ENCODE data around the gene IKZF4.

The IKZF4 gene

DNA sequence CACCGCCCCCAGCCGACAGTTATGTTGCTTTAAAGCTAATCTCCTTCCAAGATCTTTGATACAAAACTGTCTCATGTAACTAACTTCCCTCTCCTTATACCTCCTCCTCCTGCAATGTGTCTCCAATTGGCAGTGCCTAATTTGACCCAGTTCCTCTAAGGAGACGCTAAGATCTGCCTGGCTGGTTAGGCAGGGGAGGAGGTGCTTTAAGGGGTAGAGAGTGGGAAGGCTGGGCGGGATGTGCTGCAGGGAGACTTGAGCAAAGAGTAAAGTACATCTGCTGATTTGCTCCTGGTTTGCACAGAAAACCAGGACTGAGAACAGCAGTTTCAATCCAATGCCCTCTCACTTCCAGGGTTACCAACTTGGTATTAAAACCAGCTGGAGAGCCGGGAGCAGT, 7.4 kb upstream of the IKZF4 start:
- no peak overlapping the region for H3K4me3 ChIP-seq (ENCODE audit: control insufficient read depth, low read depth, low read length)
- no peak for DNase-seq (ENCODE audit: low read depth)
- TF ChIP-seq, protein P1, sequence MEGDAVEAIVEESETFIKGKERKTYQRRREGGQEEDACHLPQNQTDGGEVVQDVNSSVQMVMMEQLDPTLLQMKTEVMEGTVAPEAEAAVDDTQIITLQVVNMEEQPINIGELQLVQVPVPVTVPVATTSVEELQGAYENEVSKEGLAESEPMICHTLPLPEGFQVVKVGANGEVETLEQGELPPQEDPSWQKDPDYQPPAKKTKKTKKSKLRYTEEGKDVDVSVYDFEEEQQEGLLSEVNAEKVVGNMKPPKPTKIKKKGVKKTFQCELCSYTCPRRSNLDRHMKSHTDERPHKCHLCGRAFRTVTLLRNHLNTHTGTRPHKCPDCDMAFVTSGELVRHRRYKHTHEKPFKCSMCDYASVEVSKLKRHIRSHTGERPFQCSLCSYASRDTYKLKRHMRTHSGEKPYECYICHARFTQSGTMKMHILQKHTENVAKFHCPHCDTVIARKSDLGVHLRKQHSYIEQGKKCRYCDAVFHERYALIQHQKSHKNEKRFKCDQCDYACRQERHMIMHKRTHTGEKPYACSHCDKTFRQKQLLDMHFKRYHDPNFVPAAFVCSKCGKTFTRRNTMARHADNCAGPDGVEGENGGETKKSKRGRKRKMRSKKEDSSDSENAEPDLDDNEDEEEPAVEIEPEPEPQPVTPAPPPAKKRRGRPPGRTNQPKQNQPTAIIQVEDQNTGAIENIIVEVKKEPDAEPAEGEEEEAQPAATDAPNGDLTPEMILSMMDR (IDR thresholded peaks at IDR 0.05; ENCODE audit: control insufficient read depth, insufficient read depth, low read depth, low read length, missing control alignments): no peak

DNA sequence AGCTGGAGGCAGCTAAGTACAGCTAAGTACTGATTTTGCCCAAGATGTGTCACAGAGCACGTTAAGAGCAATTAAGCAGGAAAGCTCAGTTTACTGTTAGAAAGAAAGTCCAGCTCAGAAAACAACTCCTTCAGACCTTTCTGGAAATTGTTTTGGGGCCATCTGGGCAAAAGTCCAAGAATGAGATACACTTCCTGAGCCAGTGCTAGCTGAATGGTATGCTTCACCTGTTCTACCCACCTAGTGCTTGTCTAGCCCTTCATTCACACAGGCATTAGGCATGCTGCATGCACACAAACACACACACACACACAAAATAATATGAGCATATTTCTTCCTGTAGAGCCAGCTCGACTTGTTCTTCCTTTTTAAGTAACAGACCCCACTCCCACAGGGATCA, 6.6 kb upstream of the IKZF4 start:
- TF ChIP-seq, protein P1 (IDR thresholded peaks at IDR 0.05; ENCODE audit: control insufficient read depth, insufficient read depth, low read depth, low read length, missing control alignments): no peak
- no peak overlapping the region for H3K4me3 ChIP-seq (ENCODE audit: control insufficient read depth, low read depth, low read length)
- DNase-seq (ENCODE audit: low read depth): no peak

DNA sequence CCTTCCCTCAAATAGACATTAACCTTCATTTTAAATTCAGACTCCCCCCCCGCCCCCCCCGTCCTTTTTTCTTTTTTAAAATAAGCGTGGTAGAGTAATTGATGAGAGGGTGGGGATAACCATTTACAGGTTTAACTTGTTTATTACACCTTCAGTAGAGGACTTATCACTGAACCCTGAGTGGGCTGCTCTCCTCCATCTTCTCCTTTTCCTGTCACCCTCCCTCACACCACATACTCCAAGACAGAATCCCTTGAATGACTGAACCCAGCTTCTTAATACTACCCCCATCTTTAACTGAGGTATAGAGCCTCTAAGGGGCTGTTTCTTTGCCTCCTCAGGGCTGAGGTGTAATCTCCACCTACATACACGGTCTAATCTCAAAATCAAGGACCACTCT, 3.7 kb upstream of the IKZF4 start:
- TF ChIP-seq, protein P1 (IDR thresholded peaks at IDR 0.05; ENCODE audit: control insufficient read depth, insufficient read depth, low read depth, low read length, missing control alignments): no peak
- DNase-seq (ENCODE audit: low read depth): no peak
- H3K4me3 ChIP-seq (ENCODE audit: control insufficient read depth, low read depth, low read length): no peak overlapping the region

DNA sequence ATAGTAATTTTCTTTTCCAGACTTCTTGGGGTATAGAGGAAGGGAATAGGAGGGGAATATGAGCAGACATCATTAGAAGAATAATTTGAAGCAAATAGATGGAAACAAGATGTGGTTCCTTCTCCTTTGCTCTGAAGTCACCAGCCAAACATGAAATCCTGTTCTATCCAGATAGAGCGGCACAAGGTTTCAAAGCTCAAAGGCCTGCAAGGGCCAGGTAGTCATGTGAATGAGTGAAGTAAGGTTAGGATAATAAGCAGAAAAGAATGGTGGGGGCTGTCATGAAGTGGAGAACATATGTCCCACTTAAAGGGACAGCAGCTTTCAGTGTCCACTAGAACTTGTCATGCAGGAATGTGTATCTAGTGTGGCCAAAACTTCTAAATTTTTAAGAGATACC, 2.5 kb upstream of the IKZF4 start:
- DNase-seq (ENCODE audit: low read depth): no peak

DNA sequence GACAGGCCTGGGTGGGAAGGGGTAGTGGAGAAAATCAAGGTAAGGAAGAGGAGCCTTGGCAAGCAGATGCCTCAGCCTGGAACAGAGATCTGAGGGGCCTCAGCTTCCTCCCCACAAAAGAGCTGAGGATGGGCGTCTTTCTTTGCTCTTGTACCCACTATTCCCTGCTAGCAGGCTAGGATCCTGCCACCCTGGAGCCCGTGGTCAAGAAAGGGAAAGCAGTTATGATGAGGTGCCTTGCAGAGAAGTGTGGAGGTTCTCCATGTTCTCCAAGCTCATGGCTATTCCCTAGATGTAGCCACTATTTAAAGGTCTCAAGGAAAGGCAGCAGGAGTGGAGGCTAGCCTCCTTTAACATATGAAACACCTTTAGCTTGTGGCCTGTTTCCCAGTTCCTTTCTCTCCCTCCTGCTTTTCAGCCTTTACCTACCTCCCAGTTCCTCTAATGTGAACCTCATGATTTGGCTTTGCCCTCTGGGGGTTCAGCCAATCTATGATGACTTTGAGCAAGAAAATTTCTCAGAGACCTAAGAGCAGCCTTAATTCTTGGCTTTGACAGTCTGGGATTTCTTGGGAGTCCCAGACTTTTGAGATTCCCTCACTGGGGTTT, 1.1 kb downstream of the IKZF4 start:
- TF ChIP-seq, protein P1 (IDR thresholded peaks at IDR 0.05; ENCODE audit: control insufficient read depth, insufficient read depth, low read depth, low read length, missing control alignments): no peak
- DNase-seq (ENCODE audit: low read depth): no peak
- no peak overlapping the region for H3K4me3 ChIP-seq (ENCODE audit: control insufficient read depth, low read depth, low read length)

More for the DNA sequence above, 2.5 kb upstream of the IKZF4 start:
- TF ChIP-seq, protein P1 (IDR thresholded peaks at IDR 0.05; ENCODE audit: control insufficient read depth, insufficient read depth, low read depth, low read length, missing control alignments): no peak
- H3K4me3 ChIP-seq (ENCODE audit: control insufficient read depth, low read depth, low read length): no peak overlapping the region

DNA sequence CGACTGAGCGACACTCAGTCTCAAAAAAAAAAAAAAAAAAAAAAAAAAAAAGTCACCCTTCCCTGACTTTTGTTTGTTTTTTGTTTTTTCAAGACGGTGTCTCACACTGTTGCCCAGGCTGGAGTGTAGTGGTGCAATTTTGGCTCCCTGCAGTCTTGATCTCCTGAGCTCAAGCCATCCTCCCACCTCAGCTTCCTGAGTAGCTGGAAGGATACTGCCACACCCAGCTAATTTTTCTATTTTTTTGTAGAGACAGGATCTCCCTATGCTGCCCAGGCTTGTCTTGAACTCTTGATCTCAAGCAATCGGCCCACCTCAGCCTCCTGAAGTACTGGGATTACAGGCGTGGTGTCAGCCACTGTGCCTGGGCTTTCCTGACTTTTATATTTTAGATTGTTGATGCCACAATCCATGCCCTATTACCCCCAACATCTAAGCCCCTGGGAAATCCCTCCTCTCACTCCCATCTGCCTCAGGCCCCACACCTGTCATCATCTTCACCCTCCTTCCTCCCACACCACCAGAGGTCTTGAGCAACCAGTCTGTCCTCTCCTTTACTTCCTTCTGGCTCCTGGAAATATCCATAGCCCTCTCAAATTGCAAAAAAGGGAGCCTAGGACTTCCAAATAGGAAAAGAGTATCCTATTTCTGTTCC, 7.8 kb downstream of the IKZF4 start:
- no peak for DNase-seq (ENCODE audit: low read depth)
- H3K4me3 ChIP-seq (ENCODE audit: control insufficient read depth, low read depth, low read length): no peak overlapping the region
- TF ChIP-seq, protein P1 (IDR thresholded peaks at IDR 0.05; ENCODE audit: control insufficient read depth, insufficient read depth, low read depth, low read length, missing control alignments): no peak
